Endometrium (tissue), 2 donors: ENCODE data around the gene INTU.
"Not testable (repeated sequence)": the region's sequence is repeated elsewhere in the genome, so short reads cannot be mapped to it uniquely, and the experiment has no call there.

Experiments
- FAIRE-seq: peaks from 2 replicates; lab custom pipeline; 2012; peaks lifted over from hg19 to GRCh38; lab: Jason Lieb, UNC
- donor health status: control.
- donor health status: control.

Gene INTU

GRCh38 chr4:127643791-127644190, 11.0 kb downstream of the INTU start:
- no peak for FAIRE-seq

GRCh38 chr4:127648061-127648460, 15.3 kb downstream of the INTU start:
- FAIRE-seq = no peak

- not testable (repeated sequence) for FAIRE-seq
Observed at GRCh38 chr4:127655590-127655989, 22.8 kb downstream of the INTU start.

- FAIRE-seq = no peak
Observed at GRCh38 chr4:127656047-127656680, 23.4 kb downstream of the INTU start.

GRCh38 chr4:127660284-127660885, 27.6 kb downstream of the INTU start:
- FAIRE-seq = no peak

GRCh38 chr4:127667116-127667515, 34.4 kb downstream of the INTU start:
- FAIRE-seq = no peak

- no peak for FAIRE-seq
Observed at GRCh38 chr4:127667772-127668171, 35.0 kb downstream of the INTU start.

- FAIRE-seq = no peak
Observed at GRCh38 chr4:127668770-127669169, 36.0 kb downstream of the INTU start.

GRCh38 chr4:127669691-127670090, 36.9 kb downstream of the INTU start:
- no peak for FAIRE-seq

GRCh38 chr4:127672111-127672510, 39.4 kb downstream of the INTU start:
- FAIRE-seq = no peak

- FAIRE-seq = no peak
Observed at GRCh38 chr4:127685292-127685691, 52.5 kb downstream of the INTU start.

GRCh38 chr4:127686658-127687057, 53.9 kb downstream of the INTU start:
- no peak for FAIRE-seq

- FAIRE-seq = no peak
Observed at GRCh38 chr4:127687580-127687979, 54.8 kb downstream of the INTU start.

- no peak for FAIRE-seq
Observed at GRCh38 chr4:127698789-127699200, 66.0 kb downstream of the INTU start.

GRCh38 chr4:127708985-127709384, 76.2 kb downstream of the INTU start:
- FAIRE-seq = no peak

- no peak for FAIRE-seq
Observed at GRCh38 chr4:127709456-127709855, 76.7 kb downstream of the INTU start.

GRCh38 chr4:127730142-127730913, 97.6 kb downstream of the INTU start, which contains the start of gene SLC25A31:
SLC25A31 (plus strand) TSS chr4:127730400; CDS start chr4:127730546, 146 bp downstream.
- no peak for FAIRE-seq

- FAIRE-seq = no peak
Observed at GRCh38 chr4:127731406-127731805, 98.6 kb downstream of the INTU start.

- peak; percentile 74 for FAIRE-seq
Observed at GRCh38 chr4:127732623-127733328, 100.0 kb downstream of the INTU start.

- FAIRE-seq = no peak
Observed at GRCh38 chr4:127734976-127735375, 102.2 kb downstream of the INTU start.

GRCh38 chr4:127737295-127737694, 104.5 kb downstream of the INTU start:
- FAIRE-seq = no peak

- no peak for FAIRE-seq
Observed at GRCh38 chr4:127741247-127741646, 108.5 kb downstream of the INTU start.

GRCh38 chr4:127747883-127748282, 115.1 kb downstream of the INTU start:
- FAIRE-seq = no peak
